Prostate gland (tissue), 2 donors: ENCODE results near the gene NBPF11. TPM values are rescaled to one million over a fixed set of nuclear protein-coding genes. Genes with fewer than 3 reads are reported as not detected.
A peak's percentile ranks its signal among the peaks of the same experiment; 100 is the strongest.
"Not testable (repeated sequence)": the region's sequence is repeated elsewhere in the genome, so short reads cannot be mapped to it uniquely, and the experiment has no call there.

Experiments used
- DNase-seq: peaks from one replicate; pipeline ENCODE4 v3.0.0-alpha.2; 2019; ENCODE audit warnings: low spot score
- H3K27ac ChIP-seq, 2 donors: fragments of 200-600 bp; sonication (generic); 2 replicates each; pipeline ENCODE4 v1.5.1; 2017 to 2019
- H3K27me3 ChIP-seq: fragments of 200-600 bp; sonication (generic); replicated peaks from 2 replicates; pipeline ENCODE4 v1.5.1; 2019; ENCODE audit not compliant: insufficient read depth
- H3K36me3 ChIP-seq, 2 donors: fragments of 200-600 bp; sonication (generic); 1 replicate in 1 of 2; 2 replicates in 1 of 2; pipeline versions ENCODE4 v1.5.1 to v1.8.1; 2017 to 2019
- H3K4me1 ChIP-seq: fragments of 200-600 bp; sonication (generic); replicated peaks from 2 replicates; pipeline ENCODE4 v1.5.1; 2019
- H3K4me3 ChIP-seq, 2 donors: fragments of 200-600 bp; sonication (generic); 2 replicates each; pipeline ENCODE4 v1.5.1; 2017 to 2019
- H3K9me3 ChIP-seq: fragments of 200-600 bp; sonication (generic); 2 replicates; pipeline ENCODE4 v1.5.1; 2017
- POLR2A ChIP-seq: fragments of 450-650 bp; IDR thresholded peaks from one replicate; pipeline ENCODE4 v1.6.1; 2016; ENCODE audit warnings: antibody characterized with exemption, mild to moderate bottlenecking
- POLR2AphosphoS5 ChIP-seq: sonication (generic); formaldehyde crosslinking; IDR thresholded peaks from one replicate; pipeline ENCODE4 v1.6.1; 2017; ENCODE audit warnings: antibody characterized with exemption
- WGBS: methylation state at CpG from one replicate; pipeline ENCODE4 v1.1.5; 2018; 5-methylcytosine and 5-hydroxymethylcytosine counted together
- intact Hi-C: fragments of 100-400 bp; cut with DNase I; formaldehyde crosslinking; loops from one replicate; pipeline ENCODE4 v1.14.2; 2022
- total RNA-seq, 2 donors: library from RNA; depleted of rRNA; stranded (reverse); fragments of >200 nt; gene quantifications; one replicate each; pipeline ENCODE4 v1.1.0, GENCODE V29; 2016

NBPF11 gene, protein sequence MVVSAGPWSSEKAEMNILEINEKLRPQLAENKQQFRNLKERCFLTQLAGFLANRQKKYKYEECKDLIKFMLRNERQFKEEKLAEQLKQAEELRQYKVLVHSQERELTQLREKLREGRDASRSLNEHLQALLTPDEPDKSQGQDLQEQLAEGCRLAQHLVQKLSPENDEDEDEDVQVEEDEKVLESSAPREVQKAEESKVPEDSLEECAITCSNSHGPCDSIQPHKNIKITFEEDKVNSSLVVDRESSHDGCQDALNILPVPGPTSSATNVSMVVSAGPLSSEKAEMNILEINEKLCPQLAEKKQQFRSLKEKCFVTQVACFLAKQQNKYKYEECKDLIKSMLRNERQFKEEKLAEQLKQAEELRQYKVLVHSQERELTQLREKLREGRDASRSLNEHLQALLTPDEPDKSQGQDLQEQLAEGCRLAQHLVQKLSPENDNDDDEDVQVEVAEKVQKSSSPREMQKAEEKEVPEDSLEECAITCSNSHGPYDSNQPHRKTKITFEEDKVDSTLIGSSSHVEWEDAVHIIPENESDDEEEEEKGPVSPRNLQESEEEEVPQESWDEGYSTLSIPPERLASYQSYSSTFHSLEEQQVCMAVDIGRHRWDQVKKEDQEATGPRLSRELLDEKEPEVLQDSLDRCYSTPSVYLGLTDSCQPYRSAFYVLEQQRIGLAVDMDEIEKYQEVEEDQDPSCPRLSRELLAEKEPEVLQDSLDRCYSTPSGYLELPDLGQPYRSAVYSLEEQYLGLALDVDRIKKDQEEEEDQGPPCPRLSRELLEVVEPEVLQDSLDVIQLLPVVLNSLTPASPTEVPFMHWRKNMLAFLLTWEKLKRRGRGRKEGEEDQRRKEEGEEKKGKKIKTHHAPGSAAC
- 10 to 100 TPM in 1 of 2 donors, 1 to 10 TPM in 1; 8.7 to 16.0 TPM for total RNA-seq

DNA sequence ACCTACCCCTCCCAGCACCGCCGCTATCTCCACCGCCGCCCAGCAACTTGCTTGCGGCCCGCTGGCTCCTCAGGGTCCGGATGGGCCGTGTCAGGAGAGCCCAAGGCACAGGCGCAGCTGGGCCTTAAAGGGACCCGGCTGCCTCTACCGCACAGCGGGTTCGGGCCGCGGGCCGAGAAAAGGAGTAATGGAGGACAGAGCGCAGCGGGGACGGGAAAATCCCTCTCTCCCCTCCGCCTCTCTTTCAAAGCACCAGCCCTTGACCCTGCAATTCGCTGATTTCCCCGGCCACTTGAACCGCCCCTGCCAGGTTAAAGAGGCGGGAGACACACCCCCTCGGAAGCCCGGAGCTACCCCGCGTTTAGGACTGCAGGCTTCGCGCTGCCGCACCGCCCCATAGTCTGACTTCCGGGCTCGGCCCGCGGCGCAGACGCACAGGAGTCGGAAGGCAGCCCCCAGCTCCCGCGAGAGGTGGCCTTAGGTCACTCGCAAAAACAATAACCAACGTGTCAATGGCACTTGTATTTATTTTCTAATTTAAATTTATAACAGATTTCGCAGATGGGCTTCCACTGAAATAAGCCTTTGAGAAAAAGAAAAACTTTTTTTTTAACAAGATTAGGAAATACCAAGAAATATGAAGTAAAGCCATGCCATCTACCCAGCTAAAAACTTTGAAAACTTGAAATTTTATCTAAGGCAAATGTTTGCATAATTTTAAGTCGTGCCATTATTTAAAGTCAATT lies at the start of gene NBPF11:
NBPF11 (minus strand) TSS at position 371 of the 746 bp plus-strand sequence. CDS start 25,278 bp downstream, outside the sequence.
- H3K4me1 ChIP-seq, H3K9me3 ChIP-seq, intact Hi-C loops, H3K27me3 ChIP-seq, H3K36me3 ChIP-seq: not testable (repeated sequence)
- whole genome bisulfite sequencing: under 1% methylated on average over 41 of the region's 45 CpGs
- peak within 1 kb of the TSS; percentile 59 to 66 for H3K4me3 ChIP-seq
- DNase-seq: peak; percentile 72
- peak; percentile 56 for TF ChIP-seq POLR2AphosphoS5
- TF ChIP-seq POLR2A: peak; percentile 36
- H3K27ac ChIP-seq: peak within 1 kb of the TSS; percentile 76 to 79

DNA sequence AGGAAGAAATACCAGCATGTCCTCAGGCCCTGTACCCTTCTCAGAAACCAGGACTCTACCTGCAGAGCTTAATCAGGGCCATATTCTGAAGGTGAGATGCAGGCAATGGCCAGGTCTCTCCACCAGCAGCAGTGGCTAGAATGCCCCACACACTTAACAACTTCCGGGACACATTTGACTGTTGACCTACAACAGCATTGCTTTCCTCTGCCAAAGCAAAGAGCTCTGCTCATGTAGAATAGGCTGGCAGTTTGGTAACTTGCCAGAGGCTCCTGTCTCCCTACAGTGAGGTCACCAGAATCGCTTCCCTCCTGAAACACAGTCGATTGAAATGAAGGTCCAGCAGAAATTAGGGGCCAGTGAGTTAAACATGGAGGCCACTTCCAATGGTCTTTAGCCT lies 45.3 kb upstream of the NBPF11 start:
- H3K36me3 ChIP-seq, H3K9me3 ChIP-seq, intact Hi-C loops, H3K4me3 ChIP-seq, DNase-seq, H3K27ac ChIP-seq, H3K27me3 ChIP-seq, H3K4me1 ChIP-seq: not testable (repeated sequence)
- WGBS: no CpG with 5 or more reads among the region's 3 CpGs

DNA sequence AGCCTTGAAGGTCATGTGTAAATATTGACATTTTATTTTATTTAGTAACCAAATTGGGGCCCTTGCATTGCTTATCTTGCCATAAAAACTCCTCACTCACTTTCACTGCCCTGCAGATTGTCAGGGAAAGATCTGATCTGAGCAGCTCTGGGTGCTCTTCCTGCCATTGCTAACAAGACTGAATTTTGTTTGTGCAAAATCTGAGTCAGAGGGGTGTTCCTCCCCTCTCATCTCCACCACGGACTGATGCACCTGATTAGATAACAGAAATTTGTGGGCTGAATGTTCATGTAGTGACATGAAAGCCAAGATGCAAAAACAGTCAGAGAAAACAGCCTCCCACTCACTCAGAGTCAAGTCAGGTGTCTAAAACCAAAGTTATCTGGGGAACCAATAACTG lies 44.9 kb upstream of the NBPF11 start:
- WGBS: no CpG with 5 or more reads among the region's 1 CpG
- H3K4me3 ChIP-seq, H3K4me1 ChIP-seq, H3K27ac ChIP-seq, H3K27me3 ChIP-seq, intact Hi-C loops, DNase-seq, H3K9me3 ChIP-seq, H3K36me3 ChIP-seq: not testable (repeated sequence)

DNA sequence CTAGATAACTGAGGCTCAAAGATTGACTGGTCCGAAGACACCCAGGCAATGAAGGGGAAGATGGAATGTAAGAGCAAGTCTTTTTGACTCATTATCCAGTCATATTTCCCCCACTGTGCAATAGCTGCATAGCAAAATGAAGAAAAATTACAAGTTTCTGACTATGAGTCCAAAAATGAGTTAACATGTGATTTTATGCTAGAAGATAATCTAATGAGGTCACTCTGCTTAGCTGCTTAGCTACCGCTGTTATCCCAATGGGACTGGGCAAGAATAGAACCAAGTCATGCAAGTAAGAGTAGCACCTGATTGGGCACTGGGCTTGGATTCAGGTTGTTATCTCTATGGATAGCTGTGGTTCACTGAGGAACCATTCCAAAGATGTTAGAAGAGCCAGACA lies 43.0 kb upstream of the NBPF11 start:
- H3K4me3 ChIP-seq, H3K27me3 ChIP-seq, H3K27ac ChIP-seq, H3K36me3 ChIP-seq, DNase-seq, H3K4me1 ChIP-seq, intact Hi-C loops, H3K9me3 ChIP-seq: not testable (repeated sequence)
- 94% methylated on average over 1 of the region's 2 CpGs for WGBS

DNA sequence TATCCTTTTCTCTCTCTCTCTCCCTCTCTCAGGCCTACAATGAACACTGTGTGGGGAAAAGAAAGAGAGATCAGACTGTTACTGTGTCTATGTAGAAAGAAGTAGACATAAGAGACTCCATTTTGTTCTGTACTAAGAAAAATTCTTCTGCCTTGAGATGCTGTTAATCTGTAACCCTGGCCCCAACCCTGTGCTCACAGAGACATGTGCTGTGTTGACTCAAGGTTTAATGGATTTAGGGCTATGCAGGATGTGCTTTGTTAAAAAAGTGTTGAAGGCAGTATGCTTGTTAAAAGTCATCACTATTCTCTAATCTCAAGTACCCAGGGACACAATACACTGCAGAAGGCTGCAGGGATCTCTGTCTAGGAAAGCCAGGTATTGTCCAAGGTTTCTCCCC lies 36.7 kb upstream of the NBPF11 start:
- H3K27me3 ChIP-seq, DNase-seq, H3K36me3 ChIP-seq, H3K4me3 ChIP-seq, H3K4me1 ChIP-seq, H3K27ac ChIP-seq, intact Hi-C loops, H3K9me3 ChIP-seq: not testable (repeated sequence)

DNA sequence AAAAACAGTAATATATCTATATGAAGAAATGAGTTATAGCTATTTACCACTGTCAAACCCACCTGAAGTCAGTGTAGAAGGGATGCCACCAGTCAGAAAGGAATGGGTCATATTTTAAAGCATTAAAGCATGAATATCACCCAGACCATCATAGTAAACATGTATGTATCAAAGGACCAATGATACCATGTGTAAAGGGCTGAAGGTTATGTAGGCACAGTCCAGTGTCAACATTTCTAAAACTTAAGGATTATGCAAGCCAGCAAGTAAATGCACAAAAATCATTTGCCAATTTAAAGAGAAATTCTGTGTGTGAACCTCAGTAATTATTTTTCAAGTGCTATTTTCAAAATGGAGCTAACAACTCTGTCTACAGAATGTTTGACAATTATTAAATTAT lies 26.6 kb upstream of the NBPF11 start:
- DNase-seq: not testable (repeated sequence)

DNA sequence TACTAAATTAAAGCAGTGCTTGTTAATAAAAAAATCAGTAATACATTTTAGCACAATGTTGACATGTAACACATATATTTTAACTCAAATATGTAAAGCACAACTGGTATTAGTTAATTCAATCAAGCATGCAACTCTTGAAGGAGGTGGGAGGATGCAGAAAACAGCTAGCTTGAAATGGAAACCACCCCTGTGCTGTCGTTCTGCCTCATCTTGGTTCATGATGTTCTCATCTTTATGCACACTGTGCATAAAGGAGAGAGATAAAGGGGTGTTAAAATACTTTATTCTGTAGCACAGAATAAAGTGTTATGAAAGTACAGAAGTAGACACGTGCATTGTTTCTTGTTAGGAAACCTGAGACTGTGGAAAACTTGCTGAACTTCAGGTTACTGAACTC lies 23.3 kb upstream of the NBPF11 start:
- WGBS: 59% methylated on average over 2 of the region's 2 CpGs
- DNase-seq, H3K27me3 ChIP-seq: not testable (repeated sequence)

More for the DNA sequence above, 26.6 kb upstream of the NBPF11 start:
- H3K36me3 ChIP-seq, H3K27ac ChIP-seq, H3K4me1 ChIP-seq, intact Hi-C loops, H3K4me3 ChIP-seq, H3K27me3 ChIP-seq, H3K9me3 ChIP-seq: not testable (repeated sequence)

DNA sequence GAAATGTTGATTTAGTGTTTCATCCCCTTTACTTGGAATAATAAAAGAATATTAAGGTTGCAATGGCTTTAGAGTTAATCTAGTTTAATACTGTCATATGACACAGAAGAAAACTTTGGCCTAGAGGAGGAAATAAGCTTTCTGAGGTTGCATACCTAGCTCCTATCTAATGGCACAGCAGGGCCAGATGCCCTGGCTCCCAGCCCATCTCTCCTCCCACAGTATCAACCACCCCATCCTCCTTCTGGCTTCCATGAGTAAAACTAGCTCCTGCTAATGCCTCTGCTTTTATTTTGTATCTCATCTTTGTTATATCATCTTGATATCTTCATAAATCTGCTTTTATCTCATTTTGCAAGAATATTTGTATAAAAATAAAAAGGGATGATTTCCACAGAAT lies 19.9 kb upstream of the NBPF11 start:
- intact Hi-C loops, H3K27me3 ChIP-seq, DNase-seq, H3K9me3 ChIP-seq, H3K27ac ChIP-seq, H3K4me1 ChIP-seq, H3K4me3 ChIP-seq, H3K36me3 ChIP-seq: not testable (repeated sequence)

More for the DNA sequence above, 23.3 kb upstream of the NBPF11 start:
- H3K9me3 ChIP-seq, H3K36me3 ChIP-seq, H3K27ac ChIP-seq, H3K4me3 ChIP-seq, intact Hi-C loops, H3K4me1 ChIP-seq: not testable (repeated sequence)
